Measurements from ENCODE around the gene NDUFA12. TPM values are rescaled to one million over a fixed set of nuclear protein-coding genes. Genes with fewer than 3 reads are reported as not detected.
A peak's percentile ranks its signal among the peaks of the same experiment; 100 is the strongest.

Gene NDUFA12
- total and polyA plus RNA-seq, 8 donors: 76.0 to 87.2 (median 80.9) TPM

DNA sequence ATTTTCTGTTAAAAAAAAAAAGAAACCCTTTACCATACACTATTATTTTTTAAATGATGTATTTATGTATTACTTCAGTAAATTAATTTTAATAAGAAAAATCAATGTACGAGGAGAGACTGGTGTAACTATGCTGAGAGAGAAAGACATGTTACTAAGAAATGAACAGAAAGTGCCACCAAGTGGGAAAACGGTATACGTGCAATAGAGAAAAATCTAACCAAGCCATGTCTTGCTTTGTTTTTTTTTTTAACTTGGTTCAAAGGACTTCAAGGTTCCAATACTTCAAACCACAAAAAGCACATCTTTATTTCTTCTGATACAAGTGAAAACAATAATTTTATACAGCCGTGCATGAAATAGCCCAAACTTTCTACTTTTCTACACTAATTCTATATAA, 22.9 kb downstream of the NDUFA12 start:
- DNase-seq: peak in 2 of 4 donors; percentile 9 to 19
- H3K4me1 ChIP-seq: no peaks in the 10 kb centered on the region
- no peaks in the 10 kb centered on the region for H3K9me3 ChIP-seq
- ATAC-seq: no peak
- TF ChIP-seq, protein P1, sequence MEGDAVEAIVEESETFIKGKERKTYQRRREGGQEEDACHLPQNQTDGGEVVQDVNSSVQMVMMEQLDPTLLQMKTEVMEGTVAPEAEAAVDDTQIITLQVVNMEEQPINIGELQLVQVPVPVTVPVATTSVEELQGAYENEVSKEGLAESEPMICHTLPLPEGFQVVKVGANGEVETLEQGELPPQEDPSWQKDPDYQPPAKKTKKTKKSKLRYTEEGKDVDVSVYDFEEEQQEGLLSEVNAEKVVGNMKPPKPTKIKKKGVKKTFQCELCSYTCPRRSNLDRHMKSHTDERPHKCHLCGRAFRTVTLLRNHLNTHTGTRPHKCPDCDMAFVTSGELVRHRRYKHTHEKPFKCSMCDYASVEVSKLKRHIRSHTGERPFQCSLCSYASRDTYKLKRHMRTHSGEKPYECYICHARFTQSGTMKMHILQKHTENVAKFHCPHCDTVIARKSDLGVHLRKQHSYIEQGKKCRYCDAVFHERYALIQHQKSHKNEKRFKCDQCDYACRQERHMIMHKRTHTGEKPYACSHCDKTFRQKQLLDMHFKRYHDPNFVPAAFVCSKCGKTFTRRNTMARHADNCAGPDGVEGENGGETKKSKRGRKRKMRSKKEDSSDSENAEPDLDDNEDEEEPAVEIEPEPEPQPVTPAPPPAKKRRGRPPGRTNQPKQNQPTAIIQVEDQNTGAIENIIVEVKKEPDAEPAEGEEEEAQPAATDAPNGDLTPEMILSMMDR (IDR thresholded peaks at IDR 0.05): no peak
- H3K27ac ChIP-seq: no peak overlapping the region
- H3K27me3 ChIP-seq: no peaks in the 10 kb centered on the region
- peaks cover 0 to 9% of the 10 kb centered on the region in 2 donors for H3K36me3 ChIP-seq
- intact Hi-C loops (cut with DNase I): no loop called here
- no peak overlapping the region for H3K4me3 ChIP-seq

DNA sequence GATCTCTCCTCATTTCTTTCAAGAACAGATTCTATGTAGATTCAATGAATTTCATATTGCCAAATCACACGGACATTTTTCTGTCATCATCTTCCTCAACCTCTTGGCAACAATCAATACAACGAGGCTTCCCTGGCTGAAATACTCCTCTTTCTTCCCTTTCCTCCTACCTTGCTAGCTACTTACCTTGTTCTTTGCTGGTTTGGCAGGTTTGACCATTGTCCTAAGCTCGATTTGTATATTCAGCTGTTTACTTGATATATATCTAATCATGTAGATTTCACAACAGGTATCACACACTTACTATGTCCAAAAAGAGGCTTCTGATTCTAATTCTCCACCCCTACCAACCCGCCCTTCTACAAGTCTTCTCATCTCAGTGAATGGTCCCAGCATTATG, 23.6 kb downstream of the NDUFA12 start:
- Histone ChIP-seq H3K27ac (no peak overlapping the region), H3K27me3 (no peaks in the 10 kb centered on the region), H3K36me3 (peaks cover 0 to 9% of the 10 kb centered on the region in 2 donors), H3K4me3 (no peak overlapping the region), H3K9me3 (no peaks in the 10 kb centered on the region), H3K4me1 (no peaks in the 10 kb centered on the region)
- TF ChIP-seq, protein P1 (IDR thresholded peaks at IDR 0.05): no peak
- ATAC-seq: no peak
- DNase-seq: no peak
- intact Hi-C loops (cut with DNase I): no loop called here

DNA sequence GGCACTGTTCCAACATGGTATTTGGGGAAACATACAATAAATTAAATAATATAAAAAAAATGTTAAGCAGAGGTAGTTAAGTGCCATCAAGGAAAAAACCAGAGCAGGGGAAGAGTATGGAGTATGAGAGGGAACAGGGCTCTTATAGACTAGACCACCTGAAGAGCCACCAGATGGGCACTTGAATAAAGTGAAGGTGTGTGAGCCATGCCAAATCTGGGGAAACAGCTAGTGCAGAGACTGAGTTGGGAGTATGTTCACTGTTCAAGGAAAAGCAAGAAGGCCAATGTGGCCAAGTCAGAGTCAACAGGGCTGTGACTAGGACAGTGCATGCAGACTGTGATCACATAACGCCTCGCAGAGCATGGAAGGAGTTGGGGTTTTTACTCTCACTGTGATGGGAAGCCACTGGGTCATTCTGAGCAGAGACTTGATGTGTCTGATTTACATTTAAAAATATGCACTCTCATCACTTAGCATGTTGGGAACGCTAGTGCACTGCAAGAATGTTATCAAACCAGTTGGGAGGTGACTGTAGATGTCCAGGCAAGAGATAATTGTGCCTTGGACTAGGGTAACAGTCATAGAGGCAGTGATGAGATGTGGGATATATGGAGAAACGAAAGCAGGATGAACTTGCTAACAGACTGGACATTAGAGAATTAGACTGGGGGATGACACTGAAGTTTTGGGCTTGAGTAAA, 25.6 kb downstream of the NDUFA12 start:
- Histone ChIP-seq H3K4me3 (no peak overlapping the region), H3K9me3 (no peaks in the 10 kb centered on the region), H3K27me3 (no peaks in the 10 kb centered on the region), H3K36me3 (peaks cover 0 to 3% of the 10 kb centered on the region in 2 donors), H3K27ac (no peak overlapping the region), H3K4me1 (no peaks in the 10 kb centered on the region)
- intact Hi-C loops (cut with DNase I): no loop called here
- DNase-seq (no peak), ATAC-seq (no peak)
- TF ChIP-seq, protein P1 (IDR thresholded peaks at IDR 0.05): no peak

DNA sequence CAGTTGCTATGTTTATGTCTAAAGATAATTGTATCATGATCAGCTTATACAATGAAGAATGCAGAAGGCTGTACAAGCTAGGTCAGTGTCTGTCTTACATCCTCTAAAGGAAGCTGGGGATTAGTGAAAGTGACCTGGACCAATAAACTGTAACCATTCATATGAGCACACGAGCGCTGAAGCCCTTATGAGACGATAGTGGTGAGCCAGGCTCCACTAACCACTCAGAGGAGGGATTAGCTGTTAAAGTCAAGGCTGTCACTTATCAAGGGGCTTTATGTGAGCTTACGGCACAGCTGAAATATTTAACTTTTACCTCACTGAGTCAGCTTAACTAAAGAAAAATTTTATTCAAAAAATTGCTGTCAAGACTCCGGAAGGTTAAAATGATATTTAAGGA, 30.3 kb downstream of the NDUFA12 start:
- DNase-seq: no peak
- Histone ChIP-seq H3K9me3 (no peaks in the 10 kb centered on the region), H3K27me3 (no peaks in the 10 kb centered on the region), H3K4me1 (no peaks in the 10 kb centered on the region), H3K27ac (no peak overlapping the region), H3K36me3 (peaks cover 0 to 22% of the 10 kb centered on the region in 2 donors), H3K4me3 (no peak overlapping the region)
- intact Hi-C loops (cut with DNase I): no loop called here
- TF ChIP-seq, protein P1 (IDR thresholded peaks at IDR 0.05): no peak
- ATAC-seq: no peak

DNA sequence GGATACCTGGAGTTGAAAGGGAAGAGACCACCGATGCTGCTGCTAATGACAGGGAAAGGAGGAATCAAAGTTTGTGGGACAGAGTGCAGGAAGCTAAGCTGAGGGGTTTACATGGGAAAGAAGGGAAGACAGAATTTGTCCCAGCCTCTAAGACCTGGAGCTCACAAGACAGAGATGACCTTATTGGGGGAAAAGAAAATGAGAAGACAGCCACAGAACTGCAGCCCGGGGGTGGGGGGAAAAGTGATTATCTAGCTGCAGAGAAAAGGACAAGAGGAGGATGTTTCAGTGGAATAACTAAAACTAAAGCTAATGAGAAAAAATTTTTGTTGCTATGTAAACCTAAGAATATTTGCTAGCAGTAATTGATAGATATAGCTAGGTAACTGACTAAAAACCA, 30.7 kb downstream of the NDUFA12 start:
- peaks cover 0 to 22% of the 10 kb centered on the region in 2 donors for H3K36me3 ChIP-seq
- intact Hi-C loops (cut with DNase I): no loop called here
- TF ChIP-seq, protein P1 (IDR thresholded peaks at IDR 0.05): no peak
- no peak for DNase-seq
- H3K9me3 ChIP-seq: no peaks in the 10 kb centered on the region
- H3K4me1 ChIP-seq: no peaks in the 10 kb centered on the region
- ATAC-seq: no peak
- no peaks in the 10 kb centered on the region for H3K27me3 ChIP-seq
- no peak overlapping the region for H3K27ac ChIP-seq
- H3K4me3 ChIP-seq: no peak overlapping the region
